H1 (cell line): ENCODE data around the gene PID1. TPM values are rescaled to one million over a fixed set of nuclear protein-coding genes. Genes with fewer than 3 reads are reported as not detected.

Experiments used
- CTCF ChIA-PET: fragments of 300-600 bp; sonication (Branson Sonifier 250); formaldehyde crosslinking; loops from one replicate; lab custom pipeline; 2021; ENCODE audit not compliant: partially characterized antibody; lab: Charles Lee
- POLR2A ChIA-PET: fragments of 300-600 bp; sonication (Branson Sonifier 250); formaldehyde crosslinking; loops from one replicate; lab custom pipeline; 2021; ENCODE audit warnings: inconsistent platforms; ENCODE audit not compliant: partially characterized antibody; lab: Charles Lee
- DNase-seq, 2 experiments: peaks; one replicate each; pipeline versions ENCODE4 v3.0.0 to v3.0.0-alpha.2; 2010 to 2022; ENCODE audit warnings: low spot score in 2 of 2, low read depth in 1 of 2, mixed read lengths in 1 of 2
- FAIRE-seq: peaks from 2 replicates; lab custom pipeline; 2011; peaks lifted over from hg19 to GRCh38; lab: Jason Lieb, UNC
- H2AFZ ChIP-seq: 2 replicates; pipeline ENCODE4 v1.8.1; 2012; ENCODE audit warnings: low read length, inconsistent platforms
- H2AK5ac ChIP-seq: 2 replicates; pipeline ENCODE4 v1.6.1; 2013; ENCODE audit warnings: low read depth, low read length
- H2BK120ac ChIP-seq: replicated peaks from 2 replicates; pipeline ENCODE3; 2013; ENCODE audit warnings: low read depth, low read length, inconsistent platforms
- H2BK12ac ChIP-seq: 2 replicates; pipeline ENCODE4 v1.6.1; 2013; ENCODE audit warnings: low read depth, low read length
- H2BK15ac ChIP-seq: 2 replicates; pipeline ENCODE4 v1.6.1; 2013; ENCODE audit warnings: low read length
- H2BK20ac ChIP-seq: 2 replicates; pipeline ENCODE4 v1.6.1; 2013; ENCODE audit warnings: low read length
- H2BK5ac ChIP-seq: 2 replicates; pipeline ENCODE4 v1.6.1; 2013; ENCODE audit warnings: low read depth, low read length
- H3K14ac ChIP-seq: 2 replicates; pipeline ENCODE4 v1.6.1; 2013; ENCODE audit warnings: inconsistent platforms; ENCODE audit not compliant: insufficient read length
- H3K18ac ChIP-seq: 2 replicates; pipeline ENCODE4 v1.6.1; 2013; ENCODE audit warnings: low read length; ENCODE audit errors: extremely low read depth
- H3K23ac ChIP-seq: 2 replicates; pipeline ENCODE4 v1.6.1; 2013; ENCODE audit warnings: inconsistent platforms; ENCODE audit not compliant: insufficient read length
- H3K23me2 ChIP-seq: 2 replicates; pipeline ENCODE4 v1.6.1; 2013; ENCODE audit warnings: low read depth, low read length
- H3K27ac ChIP-seq: 2 replicates; pipeline ENCODE4 v1.6.1; 2011; ENCODE audit warnings: low read depth, low read length, inconsistent platforms
- H3K27me3 ChIP-seq, 4 experiments: replicated peaks in 1 of 4; 1 replicate in 1 of 4; 2 replicates in 3 of 4; pipeline versions ENCODE4 v1.6.1 to v1.8.1; 2011 to 2013; ENCODE audit warnings: low read length in 3 of 4, mild to moderate bottlenecking in 3 of 4, inconsistent platforms in 2 of 4, mixed read lengths in 2 of 4, moderate library complexity in 1 of 4; ENCODE audit not compliant: control insufficient read depth in 3 of 4, insufficient read depth in 3 of 4; ENCODE audit errors: extremely low read depth in 1 of 4
- H3K36me3 ChIP-seq, 4 experiments: 2 replicates each; pipeline versions ENCODE4 v1.6.1 to v1.8.1; 2011 to 2013; ENCODE audit warnings: mild to moderate bottlenecking in 4 of 4, low read length in 3 of 4, moderate library complexity in 2 of 4, control low read depth in 1 of 4, inconsistent platforms in 1 of 4; ENCODE audit not compliant: insufficient read depth in 4 of 4, control insufficient read depth in 2 of 4
- H3K4ac ChIP-seq: replicated peaks from 2 replicates; pipeline ENCODE3; 2013; ENCODE audit warnings: low read length, low read depth, mixed read lengths, inconsistent platforms; ENCODE audit not compliant: insufficient read length
- H3K4me1 ChIP-seq, 4 experiments: replicated peaks in 1 of 4; 1 replicate in 1 of 4; 2 replicates in 3 of 4; pipeline versions ENCODE4 v1.6.1 to v1.8.1; 2011 to 2013; ENCODE audit warnings: low read length in 3 of 4, inconsistent platforms in 2 of 4, mixed read lengths in 1 of 4; ENCODE audit not compliant: insufficient read depth in 4 of 4, control insufficient read depth in 3 of 4
- H3K4me2 ChIP-seq, 2 experiments: 2 replicates each; pipeline versions ENCODE4 v1.6.1 to v1.8.1; 2011 to 2013; ENCODE audit warnings: low read depth in 2 of 2, low read length in 2 of 2, control low read depth in 1 of 2, inconsistent platforms in 1 of 2, mild to moderate bottlenecking in 1 of 2; ENCODE audit not compliant: insufficient read depth in 1 of 2
- H3K4me3 ChIP-seq, 4 experiments: fragments of 200-600, 300-600 bp in 1 of 4; sonication (generic), shearing (Covaris generic), sonication (Bioruptor Twin) in 1 of 4; 2 replicates each; pipeline versions ENCODE4 v1.5.1 to v1.8.1; 2011 to 2016; ENCODE audit warnings: low read length in 4 of 4, low read depth in 3 of 4, control low read depth in 2 of 4, inconsistent platforms in 2 of 4, mild to moderate bottlenecking in 2 of 4, mixed read lengths in 1 of 4, moderate library complexity in 1 of 4; ENCODE audit not compliant: insufficient read depth in 2 of 4; ENCODE audit errors: extremely low read depth in 1 of 4
- H3K56ac ChIP-seq: replicated peaks from 2 replicates; pipeline ENCODE3; 2013; ENCODE audit warnings: low read depth, mild to moderate bottlenecking, mixed read lengths, low read length, inconsistent platforms; ENCODE audit not compliant: insufficient read length
- H3K79me1 ChIP-seq: 2 replicates; pipeline ENCODE4 v1.6.1; 2013; ENCODE audit warnings: low read depth, low read length, control low read depth
- H3K79me2 ChIP-seq, 2 experiments: 2 replicates each; pipeline versions ENCODE4 v1.6.1 to v1.8.1; 2012 to 2013; ENCODE audit warnings: low read length in 2 of 2, mild to moderate bottlenecking in 2 of 2, inconsistent platforms in 1 of 2; ENCODE audit not compliant: insufficient read depth in 2 of 2, control insufficient read depth in 1 of 2
- H3K9ac ChIP-seq, 4 experiments: replicated peaks in 1 of 4; 1 replicate in 1 of 4; 2 replicates in 3 of 4; pipeline versions ENCODE4 v1.6.1 to v1.8.1; 2011 to 2013; ENCODE audit warnings: low read depth in 3 of 4, low read length in 3 of 4, control low read depth in 2 of 4, mild to moderate bottlenecking in 2 of 4, moderate library complexity in 2 of 4, inconsistent platforms in 1 of 4; ENCODE audit errors: extremely low read depth in 1 of 4
- H3K9me3 ChIP-seq, 2 experiments: 2 replicates each; pipeline versions ENCODE4 v1.6.1 to v1.8.1; 2012 to 2013; ENCODE audit warnings: mild to moderate bottlenecking in 2 of 2, moderate library complexity in 2 of 2, control low read depth in 1 of 2, inconsistent platforms in 1 of 2, low read depth in 1 of 2, low read length in 1 of 2, mixed read lengths in 1 of 2; ENCODE audit not compliant: insufficient read depth in 2 of 2
- H4K20me1 ChIP-seq, 2 experiments: replicated peaks in 1 of 2; 2 replicates each; pipeline versions ENCODE3 to v1.8.1; 2011 to 2013; ENCODE audit warnings: inconsistent platforms in 2 of 2, low read length in 2 of 2, mild to moderate bottlenecking in 1 of 2; ENCODE audit not compliant: insufficient read depth in 2 of 2, control insufficient read depth in 1 of 2
- H4K5ac ChIP-seq: 2 replicates; pipeline ENCODE4 v1.6.1; 2013; ENCODE audit warnings: low read length, low read depth, mixed read lengths, inconsistent platforms; ENCODE audit not compliant: insufficient read length
- H4K8ac ChIP-seq: 2 replicates; pipeline ENCODE4 v1.8.0; 2013; ENCODE audit warnings: mild to moderate bottlenecking, moderate library complexity, low read length, inconsistent platforms; ENCODE audit not compliant: insufficient read depth; ENCODE audit errors: extremely low read depth
- H4K91ac ChIP-seq: replicated peaks from 2 replicates; pipeline ENCODE3; 2013; ENCODE audit warnings: low read length, mixed read lengths, inconsistent platforms; ENCODE audit not compliant: insufficient read length
- CBX8 ChIP-seq: fragments of 300-800, 300-1000 bp; sonication (generic); IDR thresholded peaks from 2 replicates; pipeline ENCODE4 v1.7.1; 2016; ENCODE audit warnings: low read depth, low read length, borderline replicate concordance
- CEBPB ChIP-seq: IDR thresholded peaks from 2 replicates; pipeline ENCODE4 v1.6.1; 2012; ENCODE audit warnings: low read depth, low read length
- KDM4A ChIP-seq: IDR thresholded peaks from one replicate; pipeline ENCODE4 v1.7.1; 2012; ENCODE audit warnings: low read depth, mild to moderate bottlenecking, moderate library complexity, low read length, inconsistent platforms; ENCODE audit not compliant: severe bottlenecking
- MAFK ChIP-seq: IDR thresholded peaks from 2 replicates; pipeline ENCODE4 v1.6.1; 2012; ENCODE audit warnings: low read depth, mild to moderate bottlenecking, improper control_type of control experiment, low read length
- MAX ChIP-seq: IDR thresholded peaks from 2 replicates; pipeline ENCODE4 v1.6.1; 2012; ENCODE audit warnings: inconsistent platforms
- NRF1 ChIP-seq: IDR thresholded peaks from 2 replicates; pipeline ENCODE4 v1.6.1; 2011; ENCODE audit warnings: mild to moderate bottlenecking, low read depth, low read length, improper control_type of control experiment
- RAD21 ChIP-seq, 2 experiments: IDR thresholded peaks in 1 of 2; conservative IDR thresholded peaks in 1 of 2; 2 replicates each; pipeline ENCODE4 v1.6.1; 2011; ENCODE audit warnings: low read depth in 2 of 2, low read length in 2 of 2, improper control_type of control experiment in 1 of 2, inconsistent platforms in 1 of 2, mild to moderate bottlenecking in 1 of 2, moderate library complexity in 1 of 2
- RXRA ChIP-seq: IDR thresholded peaks from 2 replicates; pipeline ENCODE4 v1.6.1; 2011; ENCODE audit warnings: low read depth, mild to moderate bottlenecking, low read length, moderate library complexity; ENCODE audit not compliant: insufficient read depth
- SIX5 ChIP-seq: IDR thresholded peaks from 2 replicates; pipeline ENCODE4 v1.6.1; 2011; ENCODE audit warnings: mild to moderate bottlenecking, low read depth, low read length
- SP4 ChIP-seq: IDR thresholded peaks from 2 replicates; pipeline ENCODE4 v1.6.1; 2012; ENCODE audit warnings: low read length, inconsistent platforms
- TAF1 ChIP-seq: IDR thresholded peaks from 2 replicates; pipeline ENCODE4 v1.6.1; 2011; ENCODE audit warnings: mild to moderate bottlenecking, low read depth, low read length
- TAF7 ChIP-seq: optimal IDR thresholded peaks from 2 replicates; pipeline ENCODE3; 2011; ENCODE audit warnings: low read depth, mild to moderate bottlenecking, inconsistent platforms, low read length, moderate library complexity, borderline replicate concordance
- TBP ChIP-seq: IDR thresholded peaks from 2 replicates; pipeline ENCODE4 v1.6.1; 2011; ENCODE audit warnings: low read depth, low read length, improper control_type of control experiment
- USF2 ChIP-seq: IDR thresholded peaks from 2 replicates; pipeline ENCODE4 v1.6.1; 2011; ENCODE audit warnings: low read length, improper control_type of control experiment
- WGBS, 2 experiments: shearing (Covaris generic) in 1 of 2; methylation state at CpG; one replicate each; pipeline versions ENCODE4 v1.1.6 to v1.1.7; 2013 to 2015; ENCODE audit warnings: low lambda C conversion rate in 2 of 2, mixed read lengths in 2 of 2, inconsistent platforms in 1 of 2, low coverage in 1 of 2, missing lambda C conversion rate in 1 of 2; ENCODE audit not compliant: insufficient replicate concordance in 2 of 2, insufficient coverage in 1 of 2, insufficient read length in 1 of 2; ENCODE audit errors: extremely low coverage in 1 of 2, missing lambda C conversion rate in 1 of 2; 5-methylcytosine and 5-hydroxymethylcytosine counted together
- polyA plus RNA-seq, 7 experiments: library from polyadenylated mRNA; depleted of rRNA in 3 of 7; stranded (reverse) in 5 of 7; unstranded in 2 of 7; fragments of >200 nt in 5 of 7; fragments of 200-250 nt in 2 of 7; gene quantifications; 1 replicate in 5 of 7; 2 replicates in 1 of 7; 4 replicates in 1 of 7; pipeline versions ENCODE4 v1.2.1 to v1.2.3, GENCODE V29; 2011 to 2013; ENCODE audit warnings: missing spikeins in 2 of 7, mixed read lengths in 2 of 7
- total RNA-seq: library from RNA; stranded (reverse); fragmentation: NEBNext Ultra II Directional; extraction: Animal tissue kit (Norgen Biotek cat#: 25700); gene quantifications from 2 replicates; pipeline ENCODE4 v1.2.1, GENCODE V29; 2021

PID1 gene
- total and polyA plus RNA-seq, 2 of the 8 experiments (the other 6 are each of a cell fraction or from before 2014, with no cell fraction given): 1.5 to 3.3 TPM

- no peaks in the 10 kb centered on the region for H3K79me1 ChIP-seq
- H4K8ac ChIP-seq: no peak overlapping the region
- H2BK15ac ChIP-seq: no peak overlapping the region
- no peak overlapping the region for H2BK12ac ChIP-seq
- H4K91ac ChIP-seq: no peak overlapping the region
- H2BK20ac ChIP-seq: no peak overlapping the region
- ChIA-PET CTCF (interaction anchor here (1.0 to 1.7 kb wide), 2 partner anchors 16 to 68 kb away, joined by 3 to 5 read pairs; no protein-coding TSS in a partner anchor), POLR2A (no interaction called here)
- no peak overlapping the region for H2BK5ac ChIP-seq
- no peaks in the 10 kb centered on the region for H3K36me3 ChIP-seq
- H3K4me3 ChIP-seq: no peak overlapping the region
- no peaks in the 10 kb centered on the region; a peak in 1 of 7 replicates for H3K4me1 ChIP-seq
- no peaks in the 10 kb centered on the region for H3K23me2 ChIP-seq
- H3K18ac ChIP-seq: no peak overlapping the region
- H4K5ac ChIP-seq: no peak overlapping the region
- H3K23ac ChIP-seq: no peak overlapping the region
- H2BK120ac ChIP-seq: no peak overlapping the region
- FAIRE-seq (no peak), DNase-seq (no peak)
- H3K4ac ChIP-seq: no peak overlapping the region
- 87% methylated on average over 5 of the region's 5 CpGs; no CpG with 5 or more reads in 1 of the 2 experiments for WGBS, 2 experiments
- no peak overlapping the region for H2AFZ ChIP-seq
- H3K9me3 ChIP-seq: no peaks in the 10 kb centered on the region
- no peak overlapping the region for H3K9ac ChIP-seq
- no peak overlapping the region for H3K4me2 ChIP-seq
- H3K27ac ChIP-seq: no peak overlapping the region
- H4K20me1 ChIP-seq: no peaks in the 10 kb centered on the region
- no peaks in the 10 kb centered on the region for H3K27me3 ChIP-seq
- no peak overlapping the region for H3K56ac ChIP-seq
- no peak overlapping the region for H2AK5ac ChIP-seq
- H3K14ac ChIP-seq: no peak overlapping the region
- no peaks in the 10 kb centered on the region for H3K79me2 ChIP-seq
- TF ChIP-seq SIX5 (no peak), CBX8 (no peak), MAFK (no peak), USF2 (no peak), CEBPB (no peak), TBP (no peak), NRF1 (no peak), SP4 (no peak), RXRA (no peak), KDM4A (no peak), TAF1 (no peak), TAF7 (no peak), RAD21 (IDR thresholded peaks at IDR 0.05 in 1 of 2, conservative IDR thresholded peaks at IDR 0.05 in 1 of 2; ENCODE audit: low read depth in 2 of 2, low read length in 2 of 2) (no peak), MAX (no peak)
Measured at GRCh38 chr2:229205704-229206103, 65.4 kb downstream of the PID1 start.
